Body of pancreas (tissue), 4 donors: ENCODE data around the gene EPS8.

ENCODE experiments used
- CTCF ChIP-seq, 7 experiments: fragments of 450-650 bp in 4 of 7; fragments of 200-600 bp in 3 of 7; sonication (generic) in 3 of 7; IDR thresholded peaks; one replicate each; pipeline ENCODE4 v1.5.1; 2016 to 2019; ENCODE audit warnings: antibody characterized with exemption in 7 of 7
- POLR2A ChIP-seq, 3 donors: fragments of 450-650 bp; IDR thresholded peaks; one replicate each; pipeline ENCODE4 v1.6.1; 2016; ENCODE audit warnings: antibody characterized with exemption in 3 of 3, mild to moderate bottlenecking in 2 of 3

GRCh38 chr12:15794836-15795235 is 5.6 kb upstream of the EPS8 start:
- TF ChIP-seq CTCF (IDR thresholded peaks at IDR 0.05) (no peak), POLR2A (IDR thresholded peaks at IDR 0.05) (no peak)
